ENCODE measurements around the gene KIRREL3.
"Not testable (repeated sequence)": the region's sequence is repeated elsewhere in the genome, so short reads cannot be mapped to it uniquely, and the experiment has no call there.

KIRREL3 gene

GRCh38 chr11:126405906-126406305, 594.7 kb downstream of the KIRREL3 start:
- DNase-seq (ENCODE audit: low read depth in 2 of 2), result no peak

DNA sequence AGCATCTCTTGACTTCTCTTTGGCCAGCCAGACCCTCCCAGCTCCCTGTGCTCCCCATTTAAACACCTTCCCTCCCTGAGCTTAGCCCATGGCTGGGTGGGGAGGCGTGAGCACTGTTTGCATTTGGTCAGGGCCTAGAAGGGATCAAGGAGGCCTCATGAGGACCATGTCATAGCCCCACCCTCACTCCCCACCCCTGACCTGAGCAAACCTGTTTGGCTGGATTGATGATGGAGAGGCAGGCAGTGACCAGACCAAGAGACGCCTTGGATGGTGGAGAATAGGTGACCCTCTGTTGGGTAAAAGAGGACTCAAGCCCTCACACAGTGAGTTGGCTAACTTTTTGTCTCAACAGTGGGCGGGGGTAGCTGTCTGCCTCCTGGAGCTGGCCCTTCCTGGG, 595.2 kb downstream of the KIRREL3 start:
- DNase-seq (ENCODE audit: low read depth in 2 of 2), result no peak

DNA sequence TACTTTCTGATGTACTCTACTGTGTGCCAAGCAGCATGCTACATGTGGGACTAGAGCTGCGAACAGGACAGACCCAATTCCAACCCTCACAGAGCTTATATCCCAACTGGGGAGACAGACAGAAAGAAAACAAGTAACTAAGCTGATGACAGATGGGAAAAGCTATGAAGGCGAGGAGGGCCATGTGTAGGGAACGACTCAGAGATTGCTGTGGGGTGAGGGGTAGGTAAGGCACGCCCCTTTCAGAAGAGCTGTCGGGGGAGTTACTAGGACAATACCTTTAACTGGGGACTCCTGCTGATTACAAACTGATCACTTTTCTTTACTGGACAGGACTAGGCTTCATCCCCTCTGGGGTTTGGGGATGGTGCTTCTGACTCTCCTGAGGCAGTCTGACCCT, 596.2 kb downstream of the KIRREL3 start:
- no peak for DNase-seq (ENCODE audit: low read depth in 2 of 2)

DNA sequence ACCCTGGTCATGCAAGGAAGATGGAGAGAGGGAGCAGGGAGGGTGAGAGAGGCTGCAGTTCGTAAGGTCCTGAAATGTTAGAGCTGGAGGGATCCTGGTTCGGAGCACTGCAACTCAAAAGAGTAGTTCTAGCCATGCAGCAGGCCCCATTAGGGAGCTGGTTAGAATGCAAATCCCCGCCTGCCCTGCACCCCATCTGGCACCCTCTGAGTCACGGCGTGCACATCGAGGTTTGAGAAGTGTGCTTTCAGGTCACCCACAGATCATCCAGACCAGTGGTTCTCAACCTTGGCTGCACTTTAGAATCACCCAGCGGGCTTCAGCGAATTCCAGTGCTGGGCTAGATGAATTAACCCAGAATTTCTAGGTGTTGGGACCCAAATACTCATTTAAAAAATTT, 596.9 kb downstream of the KIRREL3 start:
- DNase-seq (ENCODE audit: low read depth in 2 of 2), result no peak

GRCh38 chr11:126403022-126403581, 597.5 kb downstream of the KIRREL3 start:
- DNase-seq (ENCODE audit: low read depth in 2 of 2), result no peak

DNA sequence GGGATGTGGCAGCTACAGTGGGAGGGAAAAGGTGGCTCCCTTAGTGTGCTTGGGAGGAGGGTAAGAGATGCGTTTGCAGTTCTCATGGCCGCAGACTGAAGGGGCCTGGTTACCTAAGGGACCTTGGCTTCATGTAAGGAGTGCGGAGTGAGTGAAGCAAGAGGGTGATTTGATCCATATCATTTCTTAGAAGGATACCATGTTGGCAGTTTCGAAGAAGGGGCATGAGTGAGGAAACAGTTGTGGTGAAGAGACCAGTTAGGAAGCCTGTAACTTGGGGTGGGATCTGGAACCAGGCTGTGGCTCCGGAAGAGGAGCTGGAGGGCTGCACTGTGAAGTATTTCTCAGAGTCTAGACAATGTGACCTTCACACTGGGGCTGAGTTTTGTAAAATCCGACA, 600.1 kb downstream of the KIRREL3 start:
- no peak for DNase-seq (ENCODE audit: low read depth in 2 of 2)

DNA sequence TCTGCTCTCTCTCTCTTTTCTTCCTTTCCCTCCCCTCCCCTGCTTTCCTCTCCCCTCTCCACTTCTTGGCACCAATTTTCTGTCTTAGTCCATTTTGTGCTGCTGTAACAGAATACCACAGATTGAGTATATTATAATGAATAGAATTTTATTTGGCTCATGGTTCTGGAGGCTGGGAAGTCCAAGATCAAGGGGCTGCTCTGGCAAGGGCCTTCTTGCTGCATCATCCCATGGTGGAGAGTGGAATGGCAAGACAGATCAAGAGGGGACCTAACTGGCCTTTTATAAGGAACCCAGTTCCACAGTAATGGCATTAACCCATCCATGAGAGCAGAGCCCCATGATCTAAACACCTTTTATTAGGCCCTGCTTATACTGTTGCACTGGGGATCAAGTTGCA, 600.6 kb downstream of the KIRREL3 start:
- no peak for DNase-seq (ENCODE audit: low read depth in 2 of 2)

DNA sequence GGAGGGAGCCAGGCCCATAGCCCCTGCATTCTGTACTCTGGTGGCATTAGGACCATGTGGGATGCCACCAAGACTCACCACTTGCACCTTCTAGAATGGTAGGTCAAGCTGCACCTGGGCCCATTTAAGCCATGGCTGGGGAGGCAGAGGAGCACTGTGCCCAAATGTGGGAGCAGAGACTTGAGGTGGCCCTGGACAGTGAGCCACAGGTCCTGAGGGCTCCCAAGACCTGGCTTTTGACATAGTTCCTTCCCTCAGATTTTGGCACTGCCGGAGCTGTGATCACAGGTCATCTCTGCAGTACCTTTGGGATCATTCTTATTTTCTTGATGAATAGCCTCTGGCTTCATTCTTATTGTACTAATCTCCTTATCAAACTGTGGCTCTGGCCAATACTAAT, 601.8 kb downstream of the KIRREL3 start:
- DNase-seq (ENCODE audit: low read depth in 2 of 2), result no peak

GRCh38 chr11:126398296-126398695, 602.3 kb downstream of the KIRREL3 start:
- no peak for DNase-seq (ENCODE audit: low read depth in 2 of 2)

- no peak for DNase-seq (ENCODE audit: low read depth in 2 of 2)
Measured at GRCh38 chr11:126396965-126397364, 603.6 kb downstream of the KIRREL3 start.

DNA sequence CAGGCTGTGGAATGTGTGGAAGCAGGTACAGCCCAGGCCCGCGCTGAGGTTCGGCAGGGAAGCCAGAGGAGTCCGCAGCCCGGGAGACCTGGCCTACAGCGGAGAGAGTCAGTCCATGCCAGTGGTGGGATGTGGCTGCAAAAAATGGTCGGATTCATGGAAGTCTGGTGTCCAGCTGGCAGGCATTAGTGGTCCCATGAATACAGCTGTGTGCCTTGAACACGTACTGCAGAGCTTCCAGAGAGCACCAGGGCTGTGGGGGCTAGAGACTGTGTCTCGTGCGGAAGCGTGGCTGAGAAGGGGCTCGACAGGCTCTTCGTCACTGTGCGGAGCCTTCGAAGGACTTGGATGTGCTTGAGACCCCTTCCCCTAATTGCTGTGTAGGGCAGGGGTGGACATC, 604.3 kb downstream of the KIRREL3 start:
- DNase-seq (ENCODE audit: low read depth in 2 of 2), result not testable (repeated sequence)

DNA sequence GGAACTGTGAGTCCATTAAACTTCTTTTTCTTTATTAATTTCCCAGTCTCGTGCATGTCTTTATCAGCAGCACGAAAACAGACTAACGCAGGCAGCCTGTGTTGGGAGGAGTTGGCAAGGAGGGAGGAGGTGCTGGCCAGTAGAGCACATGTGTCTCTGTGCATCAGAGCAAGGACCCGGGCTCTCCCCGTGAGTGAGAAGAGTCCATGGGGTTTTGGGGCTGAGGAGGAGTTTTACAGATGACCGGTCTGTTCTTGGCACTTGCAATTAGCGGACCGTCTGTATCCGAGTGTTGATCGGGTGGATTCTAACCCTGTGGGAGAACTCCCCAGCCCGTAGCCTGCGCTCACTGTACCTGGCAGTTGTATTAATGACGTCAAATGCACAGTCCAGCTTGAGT, 604.8 kb downstream of the KIRREL3 start:
- not testable (repeated sequence) for DNase-seq (ENCODE audit: low read depth in 2 of 2)

DNA sequence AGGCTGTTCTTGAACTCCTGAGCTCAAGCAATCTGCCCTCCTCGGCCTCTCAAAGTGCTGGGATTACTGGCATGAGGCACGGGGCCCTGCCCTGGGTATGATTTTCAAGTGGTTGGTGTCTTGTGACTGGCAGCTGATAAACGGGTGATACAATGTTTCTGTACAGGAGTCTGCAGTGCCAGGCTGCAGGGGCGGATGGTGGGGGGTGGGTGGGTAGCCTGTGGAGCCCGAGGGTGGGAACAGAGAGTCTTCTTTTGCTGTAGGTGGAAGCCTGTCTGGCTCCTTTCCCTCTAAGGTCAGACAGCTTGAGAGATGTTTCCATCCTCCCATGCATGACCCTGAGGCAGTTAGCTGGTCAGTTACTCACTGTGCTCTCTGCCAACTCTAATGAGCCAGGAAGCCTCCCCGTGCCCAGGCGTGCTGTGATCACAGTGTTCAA, 605.9 kb downstream of the KIRREL3 start:
- not testable (repeated sequence) for DNase-seq (ENCODE audit: low read depth in 2 of 2)

DNA sequence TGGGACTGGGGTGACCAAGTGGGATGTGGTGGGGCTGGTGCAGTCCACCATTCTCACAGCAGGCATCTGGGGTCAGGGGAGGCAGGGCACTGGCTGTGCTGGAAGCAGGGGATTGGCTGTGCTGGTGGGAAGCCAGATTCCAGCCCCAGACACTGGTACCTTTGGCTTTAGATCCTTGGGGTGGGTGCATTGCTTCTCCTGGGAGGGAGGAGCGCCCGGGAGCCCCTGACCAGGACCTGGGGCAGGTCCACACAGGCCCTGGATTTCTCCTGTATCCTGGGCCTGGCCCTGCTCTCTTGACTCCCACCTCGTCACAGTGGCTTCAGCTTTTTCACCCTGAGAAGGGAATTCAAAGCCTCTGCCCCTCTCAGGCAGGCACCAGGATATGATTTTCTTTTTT, 606.5 kb downstream of the KIRREL3 start:
- DNase-seq (ENCODE audit: low read depth in 2 of 2), result no peak

- DNase-seq (ENCODE audit: low read depth in 2 of 2), result no peak
Measured at GRCh38 chr11:126393143-126393542, 607.4 kb downstream of the KIRREL3 start.

GRCh38 chr11:126392633-126393013, 607.9 kb downstream of the KIRREL3 start:
- no peak for DNase-seq (ENCODE audit: low read depth in 2 of 2)

GRCh38 chr11:126391970-126392632, 608.5 kb downstream of the KIRREL3 start:
- DNase-seq (ENCODE audit: low read depth in 2 of 2), result no peak

GRCh38 chr11:126391286-126391954, 609.1 kb downstream of the KIRREL3 start:
- DNase-seq (ENCODE audit: low read depth in 2 of 2), result no peak

GRCh38 chr11:126390272-126390867, 610.2 kb downstream of the KIRREL3 start:
- DNase-seq (ENCODE audit: low read depth in 2 of 2), result no peak

DNA sequence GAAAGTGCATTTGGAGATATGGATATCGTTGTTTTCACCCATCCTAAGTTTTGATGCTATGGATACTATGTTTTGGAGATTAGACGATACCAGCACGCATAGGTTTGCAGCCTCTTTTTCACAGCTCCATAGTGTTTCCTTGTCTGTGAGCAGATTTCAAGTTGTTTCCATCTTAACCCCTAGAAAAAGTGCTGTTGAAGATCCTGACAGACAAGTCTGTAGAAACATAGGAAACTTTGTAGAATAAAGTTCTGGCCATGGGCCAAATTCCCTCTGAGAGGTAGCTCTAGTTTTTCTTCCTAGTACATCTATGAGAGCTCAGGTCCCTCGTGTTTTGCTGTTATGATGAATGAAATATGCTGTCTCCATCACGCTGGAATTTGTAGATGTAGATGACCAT, 612.7 kb downstream of the KIRREL3 start:
- DNase-seq (ENCODE audit: low read depth in 2 of 2), result no peak

DNA sequence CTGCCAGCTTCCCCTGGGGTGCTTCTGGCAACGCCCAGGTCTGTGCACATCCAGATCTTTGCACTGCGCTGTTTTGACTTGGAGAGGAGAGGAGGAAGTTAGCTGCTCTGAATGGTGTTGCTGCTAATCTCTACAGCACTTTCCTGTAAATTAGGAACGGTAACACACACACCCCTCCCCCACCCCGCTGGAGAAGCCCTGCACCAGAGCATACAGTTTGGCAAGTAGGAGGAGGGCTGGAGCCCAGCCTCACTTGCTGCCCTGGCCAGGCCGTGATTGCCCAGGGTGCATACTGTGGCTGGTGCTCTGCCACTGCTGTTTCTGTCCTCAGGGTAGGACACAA, 613.9 kb downstream of the KIRREL3 start:
- not testable (repeated sequence) for DNase-seq (ENCODE audit: low read depth in 2 of 2)

DNA sequence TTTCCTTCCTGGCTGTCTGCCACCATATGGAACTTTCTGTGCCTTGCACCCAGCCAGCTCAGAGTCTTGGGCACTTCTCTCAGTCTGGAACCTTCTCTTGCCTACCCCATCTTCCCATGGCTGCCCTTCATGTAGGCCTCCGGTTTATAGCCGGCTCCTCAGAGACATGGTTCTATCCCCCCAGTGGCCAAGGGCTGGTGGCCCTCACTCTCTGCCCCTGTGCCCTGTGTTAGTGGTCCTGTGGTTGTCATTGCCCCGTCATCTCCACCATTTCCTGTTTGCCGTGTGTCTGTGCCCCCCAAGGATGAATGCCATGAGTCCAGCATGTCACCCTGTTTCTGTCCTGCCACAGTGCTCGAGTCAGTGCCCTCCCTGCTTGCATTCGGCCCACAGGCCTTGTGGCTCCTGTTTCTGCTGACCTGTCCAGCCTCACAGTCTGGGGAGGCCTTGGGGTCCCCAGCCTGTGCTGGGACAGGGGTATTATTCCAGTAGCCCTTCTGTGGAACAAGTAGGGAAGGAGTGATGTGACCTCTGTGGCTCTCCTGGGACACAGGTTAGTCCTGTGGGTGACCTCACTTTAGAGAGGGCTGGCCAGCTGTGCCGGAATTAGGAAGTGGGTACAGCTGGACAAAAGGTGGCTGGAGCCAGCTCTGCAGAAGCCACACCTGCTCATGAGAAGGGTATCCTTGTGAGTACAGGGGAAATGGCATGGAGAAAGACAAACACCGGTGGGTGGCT, 614.4 kb downstream of the KIRREL3 start:
- no peak for DNase-seq (ENCODE audit: low read depth in 2 of 2)

All from stimulated activated CD8-positive, alpha-beta memory T cell treated with anti-CD3 and anti-CD28 coated beads, Interleukin-15, amount 100 ng/mL, for 4 hours (primary cell).